HG03432 (cell line): ENCODE results near the gene ARHGAP15.

ENCODE experiments used
- ATAC-seq: cut with Tn5 transposase; IDR thresholded peaks from one replicate; pipeline ENCODE4 v1.9.1; 2021; ENCODE audit warnings: mild to moderate bottlenecking, moderate library complexity; ENCODE audit not compliant: unreplicated experiment

The ARHGAP15 gene

GRCh38 chr2:143219266-143219665, 90.0 kb downstream of the ARHGAP15 start:
- no peak for ATAC-seq

DNA sequence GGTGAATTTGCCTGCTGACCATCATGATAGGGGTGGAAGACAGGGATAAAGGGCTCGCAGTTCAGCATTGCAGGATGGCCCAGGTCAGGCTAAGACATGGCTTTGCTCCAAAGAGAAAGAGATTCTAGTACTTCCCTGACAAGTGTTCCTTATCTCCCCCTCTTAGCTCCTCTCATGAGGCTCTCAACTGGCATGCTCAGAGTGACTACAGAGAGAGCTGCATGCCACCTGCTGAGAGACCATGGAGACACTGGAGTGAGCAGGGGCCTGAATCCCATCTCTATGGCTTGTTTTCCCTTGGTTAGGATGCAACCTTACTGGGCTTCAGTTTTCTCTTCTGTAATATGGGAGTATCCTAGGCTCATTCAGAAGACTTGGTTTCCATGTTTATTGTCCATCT, 94.3 kb downstream of the ARHGAP15 start:
- ATAC-seq: no peak

DNA sequence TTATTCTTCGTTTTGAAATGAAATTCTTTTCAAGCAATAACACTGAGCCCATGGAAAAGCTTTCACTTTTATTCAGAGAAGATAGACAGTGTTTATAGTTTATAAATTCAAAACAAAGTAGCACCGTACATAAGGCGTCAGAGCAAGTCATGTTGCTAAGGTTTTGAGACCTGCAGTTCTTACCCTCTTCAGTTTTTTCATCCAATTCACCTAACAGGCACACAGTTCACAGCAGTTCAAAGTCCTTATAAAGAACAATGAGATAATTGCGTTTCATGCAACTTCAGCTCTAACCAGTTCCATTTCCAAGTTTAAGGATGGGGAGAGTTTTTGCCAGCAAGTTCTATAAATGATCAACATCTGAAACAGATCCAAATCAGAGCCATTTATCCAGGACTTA, 96.7 kb downstream of the ARHGAP15 start:
- ATAC-seq: no peak

DNA sequence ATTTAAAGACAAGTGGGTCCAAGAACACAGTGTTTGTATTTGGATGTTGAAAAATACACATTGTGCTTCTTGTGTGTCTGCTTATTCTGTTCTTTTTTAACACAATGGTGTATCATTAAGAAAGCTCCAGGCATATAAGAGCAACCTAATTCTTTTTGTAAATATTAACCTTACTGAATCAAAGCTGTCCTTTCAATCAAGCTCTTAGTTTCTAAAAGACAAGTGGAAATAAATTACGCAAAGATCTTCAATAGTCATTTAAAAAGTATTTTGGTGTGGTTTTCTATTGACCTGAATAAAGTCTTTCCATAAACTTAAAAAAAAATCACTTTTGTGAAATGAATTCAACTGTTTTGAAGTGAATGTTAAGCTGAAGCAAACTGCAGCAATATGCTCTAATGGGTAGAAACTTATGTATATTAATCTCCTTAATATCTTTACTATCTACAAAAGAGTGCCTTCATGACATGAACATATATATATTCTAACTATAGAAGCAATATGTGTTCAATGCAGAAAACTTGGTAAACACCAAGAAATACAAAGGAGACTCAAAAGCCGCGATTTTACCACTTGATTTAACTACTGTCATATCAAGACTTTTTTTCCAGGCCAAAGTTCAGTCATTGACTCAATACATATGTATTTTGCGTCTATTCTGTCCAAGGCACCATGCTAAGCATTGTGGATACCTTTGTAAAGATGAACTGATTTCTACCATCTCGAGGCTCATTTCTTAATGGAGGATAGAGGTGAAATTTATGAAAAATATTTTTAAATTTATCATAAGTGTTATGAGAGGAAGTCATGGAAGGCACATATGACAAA, 97.7 kb downstream of the ARHGAP15 start:
- no peak for ATAC-seq

GRCh38 chr2:143229411-143229810, 100.2 kb downstream of the ARHGAP15 start:
- ATAC-seq: no peak

- no peak for ATAC-seq
Observed at GRCh38 chr2:143229952-143230351, 100.7 kb downstream of the ARHGAP15 start.

GRCh38 chr2:143230506-143231253, 101.5 kb downstream of the ARHGAP15 start:
- ATAC-seq: no peak

DNA sequence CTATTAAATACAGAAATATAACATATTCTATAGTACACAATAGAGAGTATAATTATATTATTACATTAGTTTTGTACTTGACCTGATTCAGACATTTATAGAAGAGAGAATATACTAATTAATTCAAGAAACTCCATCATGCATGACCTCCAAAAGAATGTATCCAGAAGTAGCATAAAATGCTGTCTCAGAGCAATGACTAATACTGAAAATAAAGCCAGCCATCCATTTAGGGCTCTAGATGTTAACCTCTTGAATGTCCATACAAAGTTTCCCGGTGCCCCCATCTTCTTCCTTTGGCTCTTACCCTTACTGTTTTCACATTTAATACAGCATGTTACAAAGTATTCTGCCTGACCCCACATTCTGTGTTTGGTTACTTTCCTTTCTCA, 102.0 kb downstream of the ARHGAP15 start:
- ATAC-seq: no peak

- no peak for ATAC-seq
Observed at GRCh38 chr2:143237146-143237777, 108.0 kb downstream of the ARHGAP15 start.

GRCh38 chr2:143241403-143242088, 112.3 kb downstream of the ARHGAP15 start:
- ATAC-seq: no peak

DNA sequence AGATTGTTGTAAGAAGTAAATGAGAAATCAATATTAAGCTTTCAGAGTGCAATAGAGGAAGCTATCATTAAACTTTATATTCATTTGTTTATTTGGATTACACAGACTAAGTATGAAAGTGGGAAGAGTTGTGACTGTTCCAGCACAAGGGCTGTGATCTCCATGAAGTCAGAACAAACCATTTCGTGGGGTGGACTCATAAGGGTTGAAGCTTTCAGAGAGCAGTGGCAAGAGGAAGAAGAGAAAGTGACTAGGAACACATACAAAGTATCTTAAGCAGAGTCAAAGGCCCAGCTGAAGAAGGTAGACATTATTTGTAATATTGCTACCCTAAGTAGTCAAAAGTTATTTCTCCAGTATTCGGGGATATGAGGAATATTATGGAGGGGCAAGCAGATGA, 117.0 kb downstream of the ARHGAP15 start:
- no peak for ATAC-seq

DNA sequence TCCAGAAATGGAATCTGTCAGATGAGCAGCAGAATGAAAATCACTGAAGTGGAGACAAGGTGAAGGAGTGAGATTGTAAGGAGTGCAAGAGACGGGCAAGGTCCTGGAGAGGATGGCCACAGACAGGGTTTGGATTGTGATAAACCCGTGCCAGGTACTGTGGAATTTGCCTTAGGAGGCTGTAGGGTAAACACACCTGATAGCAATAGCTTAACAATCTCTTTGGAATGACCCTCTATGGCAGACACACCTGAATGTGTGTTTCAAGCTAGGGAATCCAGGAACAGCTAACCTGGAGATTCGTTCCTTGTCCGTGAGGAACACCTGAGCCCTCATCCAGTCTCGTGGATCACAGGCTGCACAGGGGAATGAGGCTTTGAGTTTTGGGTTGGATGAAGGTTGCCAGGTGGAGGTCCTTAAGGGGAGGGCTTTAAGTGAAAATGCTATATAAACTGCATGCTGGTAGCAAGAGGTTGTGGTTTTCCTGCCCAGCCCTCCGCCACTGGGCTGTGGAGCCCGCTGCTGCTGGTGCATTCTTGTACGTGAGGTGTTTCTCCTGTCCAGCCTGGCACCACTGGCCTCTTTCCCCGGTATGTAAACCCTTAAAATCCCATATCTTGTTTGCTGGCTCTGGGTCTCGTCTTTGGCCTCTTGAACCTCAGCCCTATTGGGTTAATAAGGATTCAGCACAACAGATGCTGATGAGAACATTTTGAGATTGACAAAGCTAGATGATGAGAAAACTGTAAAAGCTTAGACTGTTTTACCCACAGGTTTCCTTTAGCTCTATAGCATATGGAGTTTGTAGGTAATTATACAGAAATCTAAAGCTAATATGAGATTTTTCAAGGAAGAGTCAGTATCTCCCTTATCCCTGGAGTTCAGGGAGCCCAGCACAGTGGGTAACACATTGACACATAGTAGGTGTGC, 117.9 kb downstream of the ARHGAP15 start:
- ATAC-seq: no peak

GRCh38 chr2:143248631-143249030, 119.4 kb downstream of the ARHGAP15 start:
- no peak for ATAC-seq

- no peak for ATAC-seq
Observed at GRCh38 chr2:143251681-143252080, 122.5 kb downstream of the ARHGAP15 start.

DNA sequence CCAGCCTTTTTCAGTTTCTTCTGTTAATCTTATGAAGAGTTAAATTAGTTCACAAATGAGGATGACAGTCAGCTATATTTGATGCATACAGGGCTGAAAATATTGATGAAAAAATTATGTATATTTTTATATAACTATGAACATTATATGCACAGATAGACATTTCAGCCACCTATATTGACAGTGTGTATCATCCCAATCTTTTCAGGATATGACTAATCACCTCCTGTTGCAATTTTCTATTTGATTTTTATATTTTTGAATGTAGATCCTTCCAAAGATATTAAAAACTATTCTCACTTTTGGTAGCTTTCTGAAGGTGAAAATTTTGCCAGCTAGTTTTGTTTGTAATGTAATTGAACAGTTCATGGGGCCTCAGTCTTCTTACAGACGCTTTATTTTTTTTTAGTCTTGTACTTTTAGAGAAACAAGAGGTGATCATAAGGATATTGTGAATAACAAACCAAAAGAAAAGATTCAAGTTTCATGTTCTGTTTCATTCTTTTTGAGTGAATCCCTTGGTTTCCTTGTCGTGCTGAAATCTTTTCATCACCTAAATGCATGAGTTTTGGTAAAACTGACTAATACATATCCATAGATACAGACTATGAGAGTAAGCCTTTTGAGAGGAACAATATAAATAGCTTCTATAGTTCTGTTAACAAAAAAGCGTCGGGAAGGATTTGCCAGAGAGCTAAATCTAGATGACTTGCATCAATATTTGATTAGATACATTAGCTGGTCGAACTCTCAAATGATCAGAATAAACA, 123.1 kb downstream of the ARHGAP15 start:
- no peak for ATAC-seq

DNA sequence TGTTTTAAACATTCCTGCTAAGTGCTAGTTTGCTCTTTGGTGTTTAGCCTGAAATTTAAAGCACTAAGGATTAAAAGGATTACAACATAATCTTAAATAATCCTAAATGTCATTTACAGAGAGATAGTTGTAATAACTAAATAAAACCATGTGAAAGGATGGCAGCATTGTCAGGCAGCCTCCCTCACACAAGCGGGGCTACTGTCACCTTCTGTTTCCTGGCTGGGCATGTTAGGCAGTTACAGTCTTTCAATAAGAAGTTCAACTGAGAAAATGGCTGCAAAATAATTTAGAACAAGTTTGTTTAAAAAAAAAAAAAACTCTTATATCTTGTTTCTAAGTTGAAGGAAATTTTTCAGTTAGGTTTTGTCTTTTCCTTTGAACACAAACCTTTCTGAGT, 124.9 kb downstream of the ARHGAP15 start:
- no peak for ATAC-seq

DNA sequence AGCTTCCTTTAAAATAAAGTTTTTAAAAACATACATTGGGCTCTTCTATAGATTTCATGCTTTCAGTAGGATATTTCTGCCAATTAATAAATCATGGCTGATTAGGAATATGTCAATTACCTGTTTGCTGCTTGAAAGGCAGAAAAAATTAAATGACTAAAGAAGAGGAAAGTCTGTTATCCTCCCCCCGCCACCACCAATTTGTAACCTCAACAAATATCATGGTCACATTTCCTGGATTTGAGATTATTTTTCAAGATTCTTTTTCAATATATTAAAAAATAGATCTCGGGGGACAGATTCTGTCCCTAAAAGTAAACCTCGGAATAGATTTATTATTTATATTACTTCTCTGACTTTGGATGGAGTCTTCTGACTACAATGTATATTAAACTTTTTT, 125.9 kb downstream of the ARHGAP15 start:
- no peak for ATAC-seq

DNA sequence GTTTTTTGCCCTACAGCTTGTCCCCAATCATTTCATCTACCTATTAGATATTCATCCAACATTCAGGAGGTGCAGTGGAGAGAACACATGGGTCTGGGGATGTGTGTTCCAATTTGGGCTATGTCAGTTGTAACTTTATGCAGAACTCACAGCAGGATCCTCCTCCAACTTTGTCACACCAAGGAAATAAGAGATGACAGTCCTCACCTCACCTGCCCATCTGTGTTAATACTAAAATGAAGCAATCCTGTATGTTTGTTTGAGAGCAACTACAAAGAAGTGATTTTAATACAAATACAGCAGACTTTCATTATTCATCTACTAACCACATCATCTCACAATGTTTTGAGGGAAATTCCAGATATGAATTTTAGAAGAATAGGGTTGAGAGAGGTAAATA, 126.7 kb downstream of the ARHGAP15 start:
- peak; percentile 52 for ATAC-seq

- no peak for ATAC-seq
Observed at GRCh38 chr2:143258126-143258892, 129.1 kb downstream of the ARHGAP15 start.
